OCI-LY7 (cell line): ENCODE data around the gene LPCAT1. TPM values are rescaled to one million over a fixed set of nuclear protein-coding genes. Genes with fewer than 3 reads are reported as not detected.
A peak's percentile ranks its signal among the peaks of the same experiment; 100 is the strongest.

ENCODE experiments used
- BruUV-seq: library from RNA; stranded (reverse); fragments of 400-500 nt; replicated peaks from 2 replicates; lab custom pipeline; 2021; lab: Mats Ljungman, UMichigan
- CTCF ChIA-PET: fragments of 300-600 bp; sonication (Branson Sonifier 250); formaldehyde crosslinking; loops from one replicate; lab custom pipeline; 2022; ENCODE audit warnings: antibody characterized with exemption; ENCODE audit not compliant: unreplicated experiment; lab: Charles Lee
- POLR2A ChIA-PET: fragments of 300-600 bp; sonication (Branson Sonifier 250); formaldehyde crosslinking; loops from one replicate; lab custom pipeline; 2022; ENCODE audit warnings: antibody characterized with exemption; lab: Charles Lee
- DNase-seq: peaks from one replicate; pipeline ENCODE4 v3.0.0-alpha.2; 2015; ENCODE audit warnings: low spot score
- H2AFZ ChIP-seq: fragments of 200-600 bp; sonication (generic), shearing (Covaris generic); 2 replicates; pipeline ENCODE4 v1.6.1; 2014; ENCODE audit warnings: mild to moderate bottlenecking, antibody characterized with exemption, low read length, moderate library complexity
- H3K27ac ChIP-seq: fragments of 200-600 bp; sonication (generic); 2 replicates; pipeline ENCODE4 v1.5.1; 2014; ENCODE audit warnings: mixed run types, low read depth, mild to moderate bottlenecking, moderate library complexity, low read length, inconsistent platforms; ENCODE audit not compliant: poor library complexity, severe bottlenecking
- H3K36me3 ChIP-seq: fragments of 200-600 bp; sonication (generic); 2 replicates; pipeline ENCODE4 v1.6.1; 2014; ENCODE audit warnings: mild to moderate bottlenecking, antibody characterized with exemption, low read length, moderate library complexity, mixed read lengths; ENCODE audit not compliant: insufficient read depth
- H3K4me1 ChIP-seq: fragments of 200-600 bp; sonication (generic); 2 replicates; pipeline ENCODE4 v1.5.1; 2014; ENCODE audit warnings: mild to moderate bottlenecking, low read length; ENCODE audit not compliant: insufficient read depth, poor library complexity, severe bottlenecking
- H3K4me2 ChIP-seq: fragments of 200-600 bp; sonication (generic); 2 replicates; pipeline ENCODE4 v1.6.1; 2014; ENCODE audit warnings: mild to moderate bottlenecking, low read length
- H3K4me3 ChIP-seq: fragments of 200-600 bp; sonication (generic); 2 replicates; pipeline ENCODE4 v1.5.1; 2014; ENCODE audit warnings: mild to moderate bottlenecking, low read depth, low read length; ENCODE audit not compliant: poor library complexity, severe bottlenecking
- H3K79me2 ChIP-seq: fragments of 200-600 bp; sonication (generic); 2 replicates; pipeline ENCODE4 v1.6.1; 2016; ENCODE audit warnings: low read depth, mild to moderate bottlenecking, low read length, moderate library complexity, mixed read lengths; ENCODE audit not compliant: insufficient read depth
- H3K9me2 ChIP-seq: fragments of 200-600 bp; sonication (generic); 2 replicates; pipeline ENCODE4 v1.6.1; 2016; ENCODE audit warnings: mild to moderate bottlenecking, low read length, mixed read lengths; ENCODE audit not compliant: insufficient read depth
- H3K9me3 ChIP-seq: fragments of 200-600 bp; sonication (generic); 2 replicates; pipeline ENCODE4 v1.6.1; 2014; ENCODE audit warnings: mild to moderate bottlenecking, mixed run types, low read length, mixed read lengths
- H4K20me1 ChIP-seq: fragments of 200-600 bp; sonication (generic); 2 replicates; pipeline ENCODE4 v1.6.1; 2014; ENCODE audit warnings: mild to moderate bottlenecking, antibody characterized with exemption, low read length, moderate library complexity, mixed read lengths; ENCODE audit not compliant: insufficient read depth
- CTCF ChIP-seq: fragments of 200-600 bp; sonication (generic); conservative IDR thresholded peaks from 2 replicates; pipeline ENCODE4 v1.5.1; 2014; ENCODE audit warnings: mild to moderate bottlenecking, antibody characterized with exemption, low read length, moderate library complexity, mixed read lengths
- EZH2phosphoT487 ChIP-seq: fragments of 200-600 bp; sonication (generic); IDR thresholded peaks from 2 replicates; pipeline ENCODE4 v1.6.1; 2018; ENCODE audit warnings: low read depth, borderline replicate concordance, mild to moderate bottlenecking, mixed run types, antibody characterized with exemption, low read length, moderate library complexity, mixed read lengths
- intact Hi-C: fragments of 100-400 bp; cut with micrococcal nuclease; formaldehyde crosslinking; loops from one replicate; pipeline ENCODE4 v1.10.0; 2022; ENCODE audit not compliant: unreplicated experiment
- total RNA-seq, 2 experiments: library from RNA; depleted of rRNA in 1 of 2; stranded (reverse); fragments of >200 nt in 1 of 2; shearing (Covaris generic) in 1 of 2; gene quantifications; 2 replicates each; pipeline ENCODE4 v1.2.3, GENCODE V29; 2014 to 2022

The LPCAT1 gene
- total RNA-seq, 2 experiments from 2014 or later: 47.7 to 63.6 TPM

- BruUV-seq: no TSS peak
- Histone ChIP-seq H3K36me3 (peaks cover 55% of the 10 kb centered on the region), H3K27ac (peak overlapping the region; percentile 44), H3K9me2 (no peaks in the 10 kb centered on the region), H3K9me3 (no peaks in the 10 kb centered on the region), H2AFZ (no peak overlapping the region), H3K4me1 (peaks cover 42% of the 10 kb centered on the region), H3K4me2 (peak overlapping the region; percentile 9; the same call in 1 of the 2 replicates), H4K20me1 (no peaks in the 10 kb centered on the region), H3K4me3 (no peak overlapping the region), H3K79me2 (no peaks in the 10 kb centered on the region)
- intact Hi-C loops: no loop called here
- no peak for TF ChIP-seq EZH2phosphoT487
- ChIA-PET POLR2A (no interaction called here), CTCF (interaction anchor here (0.6 to 1.0 kb wide), 3 partner anchors 11 to 516 kb away, joined by 3 to 6 read pairs (median 3); no protein-coding TSS in a partner anchor)
- DNase-seq: no peak
Measured at GRCh38 chr5:1480806-1481205, 43.0 kb downstream of the LPCAT1 start.

DNA sequence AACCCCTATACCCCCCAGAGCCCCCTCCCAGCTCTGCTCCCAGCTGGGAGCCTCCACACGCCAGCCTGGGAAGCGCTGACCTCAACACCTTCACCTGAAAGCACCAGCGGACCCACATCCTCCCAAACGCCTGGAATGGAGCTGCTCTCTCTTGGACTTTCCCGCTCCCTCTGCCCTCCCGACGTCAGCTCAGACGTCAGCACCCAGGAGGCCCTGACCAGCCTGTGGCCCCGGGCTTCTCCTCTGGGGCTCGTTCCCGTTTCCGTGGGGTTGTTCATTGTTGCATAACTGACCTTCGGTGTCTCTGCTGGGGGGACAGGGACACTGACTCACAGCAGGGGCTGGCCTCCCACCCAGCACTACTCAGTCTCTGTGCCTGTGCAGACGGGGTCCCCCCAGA lies 43.5 kb downstream of the LPCAT1 start:
- H3K36me3 ChIP-seq: peaks cover 56% of the 10 kb centered on the region

DNA sequence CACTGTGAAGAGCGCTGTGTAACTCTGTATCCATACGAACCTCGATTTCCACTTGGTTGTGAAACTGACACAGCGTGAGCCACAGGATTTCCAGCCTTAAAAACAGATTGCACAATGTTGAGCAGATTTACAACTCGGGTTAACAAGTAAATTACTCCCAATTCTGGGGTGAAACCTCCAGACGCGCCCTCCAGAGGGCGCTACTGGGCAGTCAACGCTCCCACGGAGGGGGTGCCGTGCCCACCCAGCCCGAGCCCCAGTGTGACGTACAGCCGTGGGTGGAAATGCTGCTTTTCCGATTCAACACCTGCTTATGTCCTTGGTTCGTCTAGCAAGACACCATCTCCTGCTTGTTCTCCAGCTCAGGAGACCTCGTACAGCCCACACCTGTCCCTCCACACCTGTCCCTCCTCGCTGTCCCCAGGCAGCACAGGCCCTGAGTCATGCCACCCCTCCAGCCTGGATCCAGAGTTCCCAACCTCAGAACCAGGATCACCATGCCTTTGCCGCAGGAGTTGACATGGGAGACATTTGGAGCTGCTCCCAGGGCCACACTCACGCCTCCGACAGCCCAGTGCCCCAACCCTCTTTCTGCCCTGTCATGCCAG lies 44.1 kb downstream of the LPCAT1 start:
- Histone ChIP-seq H4K20me1 (no peaks in the 10 kb centered on the region), H3K27ac (no peak overlapping the region), H3K9me2 (no peaks in the 10 kb centered on the region), H3K9me3 (no peaks in the 10 kb centered on the region), H3K36me3 (peaks cover 57% of the 10 kb centered on the region), H3K4me2 (peak overlapping the region; percentile 9; the same call in 1 of the 2 replicates), H2AFZ (no peak overlapping the region), H3K79me2 (no peaks in the 10 kb centered on the region), H3K4me3 (no peak overlapping the region), H3K4me1 (peaks cover 31% of the 10 kb centered on the region)
- ChIA-PET POLR2A (no interaction called here), CTCF (interaction anchor here (0.6 to 1.0 kb wide), 3 partner anchors 12 to 165 kb away, joined by 3 to 6 read pairs (median 3); no protein-coding TSS in a partner anchor)
- intact Hi-C loops: loop anchor here (1.0 to 2.0 kb wide), 3 partner anchors 61 to 162 kb away; no protein-coding TSS in a partner anchor
- TF ChIP-seq EZH2phosphoT487: no peak
- TF ChIP-seq CTCF: peak; percentile 92
- BruUV-seq: no TSS peak
- DNase-seq: peak; percentile 65

More for the DNA sequence above, 43.5 kb downstream of the LPCAT1 start:
- no peaks in the 10 kb centered on the region for H3K79me2 ChIP-seq
- ChIA-PET POLR2A (no interaction called here), CTCF (interaction anchor here (0.6 to 1.0 kb wide), 3 partner anchors 12 to 515 kb away, joined by 3 to 6 read pairs (median 3); no protein-coding TSS in a partner anchor)
- H4K20me1 ChIP-seq: no peaks in the 10 kb centered on the region
- H3K9me3 ChIP-seq: no peaks in the 10 kb centered on the region
- peak overlapping the region; percentile 9; the same call in 1 of the 2 replicates for H3K4me2 ChIP-seq
- intact Hi-C loops: no loop called here
- H3K27ac ChIP-seq: peak overlapping the region; percentile 44
- H3K4me3 ChIP-seq: no peak overlapping the region
- H2AFZ ChIP-seq: no peak overlapping the region
- no peak for DNase-seq
- H3K4me1 ChIP-seq: peaks cover 36% of the 10 kb centered on the region
- TF ChIP-seq CTCF (no peak), EZH2phosphoT487 (no peak)
- BruUV-seq: no TSS peak
- no peaks in the 10 kb centered on the region for H3K9me2 ChIP-seq
